HG03045 (cell line): Measurements from ENCODE around the gene KCTD18.

Experiments used
- ATAC-seq: cut with Tn5 transposase; IDR thresholded peaks from one replicate; pipeline ENCODE4 v1.9.1; 2021; ENCODE audit warnings: mild to moderate bottlenecking, moderate library complexity; ENCODE audit not compliant: unreplicated experiment

The KCTD18 gene

GRCh38 chr2:200488169-200488568, 21.7 kb downstream of the KCTD18 start:
- ATAC-seq: no peak

- ATAC-seq: no peak
These were observed 23.3 kb downstream of the KCTD18 start for GRCh38 chr2:200486529-200486928.

GRCh38 chr2:200484934-200485333, 24.9 kb downstream of the KCTD18 start:
- no peak for ATAC-seq

DNA sequence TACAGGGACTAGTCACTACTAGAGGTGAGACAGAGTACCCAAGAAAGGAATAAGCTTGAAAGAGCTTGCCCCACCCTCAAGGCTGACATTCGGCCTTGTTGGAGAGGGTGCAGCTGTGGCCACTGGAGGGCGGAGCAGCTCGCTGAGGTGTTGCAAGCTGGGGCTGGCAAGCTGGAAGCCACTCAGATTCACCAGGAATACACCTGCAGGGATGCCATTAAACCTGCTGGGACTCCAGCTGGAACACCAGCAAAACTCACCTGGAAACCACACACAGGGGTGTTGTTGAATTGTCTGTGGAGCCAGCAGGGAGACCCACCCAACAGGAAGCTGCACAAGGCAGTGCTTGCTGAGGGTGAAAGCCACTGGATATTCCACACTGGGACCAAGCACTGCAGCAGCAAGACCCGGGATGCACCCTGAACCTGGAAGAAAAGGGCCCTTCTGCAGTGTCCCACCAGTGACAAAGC, 26.1 kb downstream of the KCTD18 start:
- ATAC-seq: no peak

DNA sequence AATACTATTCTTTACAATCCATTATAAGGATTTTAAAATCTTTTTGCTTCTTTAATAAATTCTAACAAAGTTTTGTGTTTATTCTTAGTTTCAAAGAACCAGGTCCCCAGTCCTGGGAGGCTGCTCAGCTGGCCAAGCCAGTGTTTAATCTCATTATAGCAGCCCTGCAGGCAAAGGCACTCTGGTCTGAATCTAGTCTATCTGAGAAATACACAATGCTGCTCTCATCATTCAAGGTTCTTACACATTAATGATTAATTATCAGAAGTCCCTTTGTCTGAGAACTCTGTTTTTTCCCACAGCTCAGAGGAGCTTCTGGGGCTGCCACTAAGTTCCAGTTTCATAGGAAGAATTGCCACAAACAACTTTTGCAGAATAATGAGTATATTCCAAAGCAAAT, 27.7 kb downstream of the KCTD18 start:
- no peak for ATAC-seq

DNA sequence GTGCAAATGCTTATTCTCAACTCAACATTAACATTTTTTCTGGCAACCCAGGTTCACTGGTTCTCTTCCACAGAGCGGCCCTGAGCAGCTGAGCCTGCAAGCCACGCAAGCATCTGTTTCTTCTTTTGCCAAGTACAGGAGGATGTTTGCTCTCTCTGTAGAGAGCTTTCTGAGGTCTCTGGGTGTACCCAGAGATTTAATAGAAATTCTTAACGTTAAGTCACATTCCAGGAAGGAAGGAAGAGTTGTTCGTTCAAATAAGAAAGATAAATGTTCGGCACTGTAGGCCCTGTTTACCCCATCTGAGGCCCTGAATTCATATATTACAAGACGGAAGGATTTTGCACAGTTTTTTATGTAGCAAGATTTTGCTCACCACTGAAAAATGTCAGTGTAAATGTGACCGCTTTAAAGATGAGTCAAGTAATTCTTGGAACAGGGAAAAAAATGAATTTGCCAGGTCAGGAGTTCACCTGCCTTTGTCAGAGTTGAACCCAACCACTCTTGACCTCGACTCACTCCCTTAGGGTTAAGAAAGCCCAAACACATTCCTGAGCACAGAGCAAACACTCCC, 30.1 kb downstream of the KCTD18 start:
- ATAC-seq: no peak

- no peak for ATAC-seq
These were observed 32.2 kb downstream of the KCTD18 start for GRCh38 chr2:200477667-200478131.

DNA sequence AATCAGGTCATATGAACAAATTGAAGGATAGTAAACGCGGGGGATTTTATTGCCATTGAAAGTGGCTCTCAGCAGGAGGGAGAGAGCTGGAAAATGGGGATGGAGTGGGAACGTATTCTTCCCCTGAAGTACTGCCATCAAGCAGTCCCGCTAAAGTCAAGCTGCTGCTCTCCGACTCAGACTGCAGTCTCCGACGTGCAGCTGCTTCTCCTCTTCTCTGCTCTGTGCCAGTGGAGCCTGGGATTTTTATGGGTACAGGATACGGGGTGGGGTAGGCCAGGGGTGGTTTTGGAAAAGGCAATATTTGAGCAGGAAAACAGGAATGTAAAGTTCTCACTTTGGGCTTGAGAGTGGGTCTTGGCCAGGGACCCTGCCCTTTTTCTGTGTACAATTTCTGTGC, 33.0 kb downstream of the KCTD18 start:
- no peak for ATAC-seq

DNA sequence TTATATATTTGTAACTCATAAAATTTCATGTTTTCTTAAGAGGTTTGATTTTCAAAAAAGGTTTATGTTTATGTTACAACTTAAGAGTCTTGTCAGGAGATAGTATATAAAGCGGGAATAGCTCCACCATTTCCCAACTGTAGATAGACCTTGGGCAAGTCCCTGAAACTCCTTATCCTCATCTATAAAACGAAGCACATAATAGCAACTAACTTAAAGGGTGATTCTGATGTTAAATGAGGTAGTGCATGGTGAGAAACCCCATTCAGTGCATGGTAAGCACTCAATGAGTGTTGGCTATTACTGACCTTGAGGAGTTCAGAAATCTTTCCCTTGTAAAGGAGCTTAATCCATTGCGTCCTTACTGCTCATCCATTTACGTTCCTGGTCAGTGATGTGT, 34.1 kb downstream of the KCTD18 start:
- ATAC-seq: no peak

- ATAC-seq: no peak
These were observed 36.9 kb downstream of the KCTD18 start for GRCh38 chr2:200472853-200473464.

GRCh38 chr2:200471928-200472645, 37.8 kb downstream of the KCTD18 start:
- ATAC-seq: peak; percentile 7

DNA sequence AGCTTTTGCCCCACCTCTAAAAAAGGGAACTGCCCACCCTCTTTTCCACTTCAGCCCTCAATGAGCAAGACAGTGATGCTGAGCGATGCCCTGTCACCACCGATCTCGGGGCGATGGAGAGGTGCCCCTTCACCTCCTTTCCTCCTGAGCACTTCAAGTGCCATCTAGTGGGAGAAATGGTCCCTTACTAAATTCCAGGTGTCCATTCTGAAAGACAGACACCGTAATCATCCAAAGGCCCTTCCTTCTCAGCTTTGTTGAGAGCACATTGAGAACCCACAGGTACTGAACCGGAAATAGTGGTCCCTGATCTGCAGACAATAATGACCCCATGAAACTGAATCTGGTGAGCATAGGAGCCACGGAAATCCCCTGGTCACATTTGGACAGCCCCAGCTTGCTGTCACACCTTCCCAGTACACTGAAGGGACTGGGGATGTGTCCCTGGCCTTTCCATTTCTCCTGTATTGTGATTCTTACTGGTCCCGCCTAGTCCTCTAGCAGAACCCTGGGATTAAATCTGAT, 38.5 kb downstream of the KCTD18 start:
- ATAC-seq: peak; percentile 87

DNA sequence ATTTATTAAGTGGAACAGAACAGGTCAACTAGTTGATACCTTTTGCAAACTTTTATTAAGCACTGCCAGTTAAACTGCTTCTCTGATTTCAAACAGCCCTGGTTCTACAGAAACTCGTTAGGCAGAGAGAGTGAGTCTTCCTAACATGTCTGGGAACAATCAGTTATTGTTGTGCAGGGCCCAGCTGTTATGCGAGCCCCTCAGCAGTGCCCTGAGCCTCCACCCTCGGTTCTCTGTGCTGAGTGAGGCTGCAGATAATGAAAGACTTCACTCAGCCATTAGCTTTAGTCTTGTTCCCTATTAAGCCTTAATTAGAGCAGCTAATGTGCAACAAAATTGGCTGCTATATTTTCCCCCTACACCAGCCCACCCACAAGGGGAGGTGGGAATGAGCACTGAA, 39.6 kb downstream of the KCTD18 start:
- ATAC-seq: no peak

- no peak for ATAC-seq
These were observed 40.1 kb downstream of the KCTD18 start for GRCh38 chr2:200469708-200470211.

GRCh38 chr2:200467806-200468681, 41.8 kb downstream of the KCTD18 start:
- no peak for ATAC-seq

DNA sequence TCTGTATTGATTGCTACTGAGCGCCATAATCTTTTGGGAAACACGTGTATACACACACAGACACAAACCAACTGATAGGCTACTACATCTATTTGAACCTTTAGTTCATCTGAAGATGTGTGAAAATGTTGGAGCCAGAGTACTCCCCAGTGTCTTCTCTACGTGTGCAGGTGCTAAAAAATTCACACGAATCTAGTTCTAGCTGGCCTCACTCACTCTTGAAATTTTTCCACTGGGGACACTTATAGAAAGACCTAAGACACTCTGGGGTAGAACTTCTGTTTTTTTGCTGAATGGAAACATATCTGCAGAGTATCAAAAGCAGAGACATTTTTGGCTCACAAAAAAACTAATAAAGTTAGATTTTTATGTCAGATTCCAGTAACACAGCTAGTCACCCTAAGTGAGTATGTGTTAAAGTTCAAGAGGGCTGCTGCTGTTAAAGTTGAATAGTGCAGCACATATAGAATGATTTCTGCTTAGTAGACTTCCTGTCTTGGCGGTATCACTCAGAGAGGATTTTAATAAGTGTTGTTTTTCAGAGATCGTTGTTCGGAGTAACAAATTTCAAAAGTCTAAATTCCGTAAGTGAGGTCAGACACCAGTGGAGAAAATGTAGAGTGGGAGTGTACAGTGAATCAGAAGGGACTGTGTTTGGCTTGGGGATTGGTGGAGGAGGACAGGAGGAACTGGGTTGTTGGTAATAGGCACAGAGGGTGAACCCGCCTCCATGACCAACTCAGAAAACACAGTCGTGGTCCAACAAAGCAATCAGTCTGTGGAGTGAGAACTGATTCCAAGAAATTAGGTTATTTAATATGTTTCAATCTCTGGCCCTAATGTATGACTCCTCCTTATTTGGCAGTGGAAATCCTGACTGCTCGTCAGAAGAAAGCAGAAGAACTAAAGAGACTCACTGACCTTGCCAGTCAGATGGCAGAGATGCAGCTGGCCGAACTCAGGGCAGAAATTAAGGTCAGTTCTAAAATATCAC, 43.1 kb downstream of the KCTD18 start:
- no peak for ATAC-seq

DNA sequence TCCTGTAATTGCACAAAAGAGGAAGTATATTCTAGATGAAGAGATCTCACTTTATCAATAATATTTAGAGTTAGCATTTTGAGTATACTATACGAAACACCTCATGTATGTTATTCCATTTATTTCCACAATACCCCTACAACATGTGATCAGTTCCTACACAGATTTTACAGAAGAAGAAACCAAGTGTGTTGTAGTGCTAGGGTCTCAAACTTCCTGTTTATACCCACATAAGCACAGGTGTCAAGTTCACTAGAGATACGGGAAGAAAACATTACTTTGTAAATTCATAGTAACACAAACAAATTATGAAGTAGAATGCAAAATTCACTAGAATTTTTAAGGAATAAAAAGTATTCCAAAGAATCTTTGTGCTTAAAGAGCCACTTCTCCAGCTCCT, 46.4 kb downstream of the KCTD18 start:
- ATAC-seq: no peak

GRCh38 chr2:200461846-200462710, 47.8 kb downstream of the KCTD18 start:
- ATAC-seq: no peak

GRCh38 chr2:200459101-200459500, 50.8 kb downstream of the KCTD18 start:
- ATAC-seq: no peak
